ENCODE measurements around the gene TXNRD3. TPM values are rescaled to one million over a fixed set of nuclear protein-coding genes. Genes with fewer than 3 reads are reported as not detected.

Gene TXNRD3
- total and polyA plus RNA-seq, 4 donors: 7.0 to 11.0 (median 7.7) TPM

- no peak overlapping the region for H3K27ac ChIP-seq (ENCODE audit: low read depth in 1 of 2, low read length in 2 of 2)
- WGBS: 3% methylated on average over 20 of the region's 20 CpGs
- no peak overlapping the region for H3K9ac ChIP-seq (ENCODE audit: low read depth in 1 of 2, low read length in 2 of 2)
- DNase-seq (ENCODE audit: low spot score): peak; percentile 85
- no peak for TF ChIP-seq FOXA1 (IDR thresholded peaks at IDR 0.05)
- TF ChIP-seq YY1 (IDR thresholded peaks at IDR 0.05): no peak
- TF ChIP-seq TAF1 (conservative IDR thresholded peaks at IDR 0.05): no peak
- peak; percentile 93 for TF ChIP-seq CTCF (IDR thresholded peaks at IDR 0.05; ENCODE audit: low read depth, low read length, missing input control)
- TF ChIP-seq RXRA (IDR thresholded peaks at IDR 0.05): no peak
- TF ChIP-seq RAD21 (IDR thresholded peaks at IDR 0.05): peak; percentile 84 to 92
- TF ChIP-seq REST (IDR thresholded peaks at IDR 0.05): no peak
- no peak for TF ChIP-seq EGR1 (IDR thresholded peaks at IDR 0.05; ENCODE audit: low read depth in 2 of 2)
- no peak for TF ChIP-seq ATF3 (IDR thresholded peaks at IDR 0.05)
- H3K27me3 ChIP-seq (ENCODE audit: control insufficient read depth in 4 of 4, insufficient read depth in 4 of 4, low read length in 3 of 4): no peaks in the 10 kb centered on the region
- H3K36me3 ChIP-seq (ENCODE audit: control insufficient read depth in 4 of 4, insufficient read depth in 3 of 4, low read depth in 1 of 4, low read length in 3 of 4): no peaks in the 10 kb centered on the region
- H3K4me1 ChIP-seq (ENCODE audit: control insufficient read depth in 4 of 4, insufficient read depth in 4 of 4, low read length in 3 of 4): peaks cover 0 to 4% (median 0%) of the 10 kb centered on the region in 4 donors
- H3K9me3 ChIP-seq (ENCODE audit: control insufficient read depth in 4 of 4, low read length in 3 of 4): peaks cover 0 to 2% (median 0%) of the 10 kb centered on the region in 4 donors
- no peak overlapping the region for H3K4me3 ChIP-seq (ENCODE audit: low read depth in 1 of 3, low read length in 3 of 3)
Observed at GRCh38 chr3:126679318-126679751, 24.4 kb upstream of the TXNRD3 start.

GRCh38 chr3:126678693-126679317 is 23.9 kb upstream of the TXNRD3 start:
- TF ChIP-seq YY1 (IDR thresholded peaks at IDR 0.05): no peak
- no peak for TF ChIP-seq REST (IDR thresholded peaks at IDR 0.05)
- no peak for TF ChIP-seq GABPA (IDR thresholded peaks at IDR 0.05 in 1 of 2, conservative IDR thresholded peaks at IDR 0.05 in 1 of 2)
- TF ChIP-seq ZBTB33 (IDR thresholded peaks at IDR 0.05): no peak
- no peak for TF ChIP-seq ATF3 (IDR thresholded peaks at IDR 0.05)
- no peak for TF ChIP-seq JUND (IDR thresholded peaks at IDR 0.05)
- no peak for TF ChIP-seq TAF1 (conservative IDR thresholded peaks at IDR 0.05)
- no peak for TF ChIP-seq RAD21 (IDR thresholded peaks at IDR 0.05)
- no peak for TF ChIP-seq HNF4A (conservative IDR thresholded peaks at IDR 0.05)
- TF ChIP-seq FOXA2 (IDR thresholded peaks at IDR 0.05): no peak
- no peak for TF ChIP-seq CTCF (IDR thresholded peaks at IDR 0.05; ENCODE audit: low read depth, low read length, missing input control)

More at GRCh38 chr3:126678693-126679317, 23.9 kb upstream of the TXNRD3 start:
- H3K36me3 ChIP-seq (ENCODE audit: control insufficient read depth in 4 of 4, insufficient read depth in 3 of 4, low read depth in 1 of 4, low read length in 3 of 4): no peaks in the 10 kb centered on the region
- DNase-seq (ENCODE audit: low spot score): no peak
- no peak overlapping the region for H3K9ac ChIP-seq (ENCODE audit: low read depth in 1 of 2, low read length in 2 of 2)
- WGBS: 33% methylated on average over 30 of the region's 30 CpGs
- no peak overlapping the region for H3K4me3 ChIP-seq (ENCODE audit: low read depth in 1 of 3, low read length in 3 of 3)
- H3K9me3 ChIP-seq (ENCODE audit: control insufficient read depth in 4 of 4, low read length in 3 of 4): peaks cover 0 to 2% (median 0%) of the 10 kb centered on the region in 4 donors
- peaks cover 0 to 4% (median 0%) of the 10 kb centered on the region in 4 donors for H3K4me1 ChIP-seq (ENCODE audit: control insufficient read depth in 4 of 4, insufficient read depth in 4 of 4, low read length in 3 of 4)
- no peak overlapping the region for H3K27ac ChIP-seq (ENCODE audit: low read depth in 1 of 2, low read length in 2 of 2)
- no peaks in the 10 kb centered on the region for H3K27me3 ChIP-seq (ENCODE audit: control insufficient read depth in 4 of 4, insufficient read depth in 4 of 4, low read length in 3 of 4)

Measured in liver (tissue), 9 donors.